Gastrocnemius medialis (tissue), 4 donors: ENCODE data around the gene APBA2. TPM values are rescaled to one million over a fixed set of nuclear protein-coding genes. Genes with fewer than 3 reads are reported as not detected.

Source experiments
- ATAC-seq, 2 donors: fragments of 150-250 bp; one replicate each; pipeline ENCODE4 v1.9.1; 2016
- DNase-seq, 2 donors: peaks; one replicate each; pipeline ENCODE4 v3.0.0-alpha.2; 2019
- H3K27ac ChIP-seq, 4 donors: fragments of 200-600 bp; sonication (generic); 1 replicate in 1 of 4; 2 replicates in 3 of 4; pipeline ENCODE4 v1.5.1; 2016 to 2018; ENCODE audit warnings: mild to moderate bottlenecking in 2 of 4, moderate library complexity in 1 of 4
- H3K27me3 ChIP-seq, 3 donors: fragments of 200-600 bp; sonication (generic) in 2 of 3; 1 replicate in 1 of 3; 2 replicates in 2 of 3; pipeline versions ENCODE4 v1.5.1 to v1.6.0; 2016 to 2019; ENCODE audit warnings: mild to moderate bottlenecking in 1 of 3, moderate library complexity in 1 of 3
- H3K36me3 ChIP-seq, 2 donors: fragments of 200-600 bp; sonication (generic) in 1 of 2; one replicate each; pipeline ENCODE4 v1.5.1; 2017 to 2018
- H3K4me1 ChIP-seq, 2 donors: fragments of 200-600 bp; sonication (generic) in 1 of 2; one replicate each; pipeline ENCODE4 v1.5.1; 2016 to 2017; ENCODE audit warnings: mild to moderate bottlenecking in 2 of 2
- H3K4me3 ChIP-seq, 4 donors: fragments of 200-600 bp; sonication (generic) in 3 of 4; 1 replicate in 1 of 4; 2 replicates in 3 of 4; pipeline ENCODE4 v1.5.1; 2016 to 2019; ENCODE audit warnings: mild to moderate bottlenecking in 2 of 4
- H3K9me3 ChIP-seq, 3 donors: fragments of 200-600 bp; sonication (generic) in 2 of 3; 1 replicate in 1 of 3; 2 replicates in 2 of 3; pipeline ENCODE4 v1.5.1; 2016 to 2019
- POLR2A ChIP-seq, 2 donors: fragments of 450-650 bp; IDR thresholded peaks; one replicate each; pipeline ENCODE4 v1.6.1; 2017; ENCODE audit warnings: antibody characterized with exemption in 2 of 2, mild to moderate bottlenecking in 2 of 2, moderate library complexity in 2 of 2
- in situ Hi-C, 4 donors: fragments of 200-750 bp; cut with MboI; loops; one replicate each; pipeline versions ENCODE4 v1.15.0 to v1.8.0; 2017; ENCODE audit warnings: low sequenced_read_pairs in 4 of 4
- intact Hi-C: fragments of 100-400 bp; cut with DNase I; formaldehyde crosslinking; loops from one replicate; pipeline ENCODE4 v1.15.1; 2023; ENCODE audit warnings: low total_unique reads
- total RNA-seq, 4 donors: library from RNA; depleted of rRNA; stranded (reverse); fragments of >200 nt; gene quantifications; one replicate each; pipeline versions ENCODE4 v1.1.0 to v1.2.3, GENCODE V29; 2016
- TF ChIP-seq, protein P1 (sequence below), 5 experiments: fragments of 450-650 bp in 3 of 5; fragments of 200-600 bp in 2 of 5; sonication (generic) in 2 of 5; IDR thresholded peaks in 4 of 5; conservative IDR thresholded peaks in 1 of 5; 1 replicate in 4 of 5; 2 replicates in 1 of 5; pipeline ENCODE4 v1.5.1; 2016 to 2019; ENCODE audit warnings: antibody characterized with exemption in 5 of 5, mild to moderate bottlenecking in 3 of 5, moderate library complexity in 3 of 5

APBA2 gene
- total RNA-seq, 4 donors from 2014 or later: 0.19 to 0.31 TPM; not detected in 2

DNA sequence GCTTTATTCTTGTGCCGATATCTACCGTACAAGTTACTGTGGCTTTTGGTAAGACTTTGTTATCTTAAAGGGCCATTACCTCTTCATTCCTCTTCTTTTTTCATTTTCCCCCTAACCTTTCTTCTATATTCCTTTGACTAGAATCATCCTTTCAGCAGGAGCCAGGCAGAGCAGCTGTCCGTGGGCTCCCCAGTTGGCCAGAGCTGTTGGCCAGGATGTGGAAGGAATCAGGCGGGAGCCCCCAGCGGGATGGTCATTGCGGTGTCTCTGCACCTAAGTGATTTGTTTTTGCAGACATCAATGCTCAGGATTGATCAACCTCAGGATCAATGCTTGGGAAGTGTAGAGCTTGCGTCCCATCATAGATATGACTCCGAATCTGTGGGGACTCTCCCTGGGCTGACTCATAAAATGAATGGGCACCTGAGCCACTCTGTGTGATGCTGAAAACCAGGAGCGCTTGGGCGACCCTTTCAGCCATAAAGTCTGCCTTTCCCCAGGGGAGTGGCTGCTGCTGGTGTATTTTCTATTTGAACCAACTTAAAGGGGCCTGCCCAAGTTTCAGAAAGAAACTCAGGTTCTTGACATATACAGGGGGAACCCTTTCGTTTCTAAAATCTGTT lies 21.7 kb downstream of the APBA2 start:
- no peak for TF ChIP-seq POLR2A (IDR thresholded peaks at IDR 0.05)
- TF ChIP-seq, protein P1, sequence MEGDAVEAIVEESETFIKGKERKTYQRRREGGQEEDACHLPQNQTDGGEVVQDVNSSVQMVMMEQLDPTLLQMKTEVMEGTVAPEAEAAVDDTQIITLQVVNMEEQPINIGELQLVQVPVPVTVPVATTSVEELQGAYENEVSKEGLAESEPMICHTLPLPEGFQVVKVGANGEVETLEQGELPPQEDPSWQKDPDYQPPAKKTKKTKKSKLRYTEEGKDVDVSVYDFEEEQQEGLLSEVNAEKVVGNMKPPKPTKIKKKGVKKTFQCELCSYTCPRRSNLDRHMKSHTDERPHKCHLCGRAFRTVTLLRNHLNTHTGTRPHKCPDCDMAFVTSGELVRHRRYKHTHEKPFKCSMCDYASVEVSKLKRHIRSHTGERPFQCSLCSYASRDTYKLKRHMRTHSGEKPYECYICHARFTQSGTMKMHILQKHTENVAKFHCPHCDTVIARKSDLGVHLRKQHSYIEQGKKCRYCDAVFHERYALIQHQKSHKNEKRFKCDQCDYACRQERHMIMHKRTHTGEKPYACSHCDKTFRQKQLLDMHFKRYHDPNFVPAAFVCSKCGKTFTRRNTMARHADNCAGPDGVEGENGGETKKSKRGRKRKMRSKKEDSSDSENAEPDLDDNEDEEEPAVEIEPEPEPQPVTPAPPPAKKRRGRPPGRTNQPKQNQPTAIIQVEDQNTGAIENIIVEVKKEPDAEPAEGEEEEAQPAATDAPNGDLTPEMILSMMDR (IDR thresholded peaks at IDR 0.05 in 4 of 5, conservative IDR thresholded peaks at IDR 0.05 in 1 of 5): no peak
- intact Hi-C loops (no loop called here), in situ Hi-C loops (no loop called here)
- Histone ChIP-seq H3K27me3 (peaks cover 0 to 2% (median 0%) of the 10 kb centered on the region in 3 donors), H3K9me3 (no peaks in the 10 kb centered on the region), H3K27ac (no peak overlapping the region), H3K4me1 (no peaks in the 10 kb centered on the region), H3K36me3 (no peaks in the 10 kb centered on the region), H3K4me3 (no peak overlapping the region)
- DNase-seq (no peak), ATAC-seq (no peak)

DNA sequence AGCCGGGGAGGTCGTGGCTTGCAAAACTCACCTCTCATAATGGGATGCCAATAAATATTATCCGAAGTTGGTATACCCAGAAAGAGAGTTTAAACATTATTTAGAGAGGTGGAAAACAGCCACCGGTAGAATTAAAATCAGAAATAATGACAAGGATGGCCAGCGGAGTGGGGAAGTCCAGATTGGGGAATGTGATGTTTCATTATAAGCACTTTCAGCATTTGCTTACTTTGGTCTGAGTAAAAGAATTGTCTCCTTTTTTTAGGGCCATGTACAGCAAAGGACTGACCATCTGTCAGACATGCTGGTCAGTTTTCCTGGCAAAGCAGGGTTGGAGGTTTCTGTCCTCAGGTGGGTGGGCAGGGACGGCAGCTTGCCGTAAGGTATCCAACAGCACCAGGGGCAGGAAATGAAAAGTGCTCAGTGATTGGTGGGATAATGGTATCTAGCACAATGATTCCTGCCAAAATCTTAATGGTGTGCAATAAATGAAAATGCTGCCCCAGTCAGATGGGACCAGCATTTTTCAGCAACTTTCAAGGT lies 24.3 kb downstream of the APBA2 start:
- H3K27ac ChIP-seq: no peak overlapping the region
- no peak for ATAC-seq
- no peaks in the 10 kb centered on the region for H3K27me3 ChIP-seq
- no peak for DNase-seq
- H3K36me3 ChIP-seq: no peaks in the 10 kb centered on the region
- no peaks in the 10 kb centered on the region for H3K4me1 ChIP-seq
- intact Hi-C loops: no loop called here
- H3K4me3 ChIP-seq: no peak overlapping the region
- in situ Hi-C loops: no loop called here
- TF ChIP-seq, protein P1 (IDR thresholded peaks at IDR 0.05 in 4 of 5, conservative IDR thresholded peaks at IDR 0.05 in 1 of 5): no peak
- no peak for TF ChIP-seq POLR2A (IDR thresholded peaks at IDR 0.05)
- no peaks in the 10 kb centered on the region for H3K9me3 ChIP-seq

DNA sequence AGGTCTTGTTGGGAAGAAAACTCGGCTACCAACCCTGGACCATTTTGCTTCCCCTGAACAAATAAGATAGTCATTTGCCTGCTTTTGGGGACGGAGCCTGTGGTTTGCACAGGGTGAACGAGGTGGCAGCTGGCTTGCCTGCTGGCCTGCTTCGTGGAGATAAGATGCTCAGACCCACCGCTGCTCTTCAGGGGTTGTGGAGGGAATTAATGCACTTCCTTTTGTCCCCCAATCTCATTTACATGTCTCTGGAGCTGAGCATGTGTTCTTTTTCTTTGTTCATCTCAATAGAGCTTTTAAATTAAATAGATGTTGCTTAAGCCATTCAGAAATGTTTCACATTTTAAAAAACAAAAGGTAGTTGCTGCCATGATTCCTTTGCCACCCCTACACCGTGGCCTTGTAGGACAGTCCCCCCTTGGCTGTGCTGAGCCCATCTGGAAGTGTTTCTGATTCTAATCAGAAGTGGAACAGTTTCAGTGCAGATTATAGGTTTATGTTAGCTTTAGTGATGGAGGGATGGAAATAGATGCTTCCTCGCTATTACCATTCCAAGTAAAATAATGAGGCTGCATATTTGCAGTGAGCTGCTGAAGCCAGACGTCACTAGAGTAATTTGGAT lies 25.6 kb downstream of the APBA2 start:
- no peak for ATAC-seq
- Histone ChIP-seq H3K9me3 (no peaks in the 10 kb centered on the region), H3K36me3 (no peaks in the 10 kb centered on the region), H3K27me3 (no peaks in the 10 kb centered on the region), H3K4me3 (no peak overlapping the region), H3K4me1 (no peaks in the 10 kb centered on the region), H3K27ac (no peak overlapping the region)
- no peak for DNase-seq
- TF ChIP-seq POLR2A (IDR thresholded peaks at IDR 0.05): no peak
- TF ChIP-seq, protein P1 (IDR thresholded peaks at IDR 0.05 in 4 of 5, conservative IDR thresholded peaks at IDR 0.05 in 1 of 5): no peak
- in situ Hi-C loops (no loop called here), intact Hi-C loops (no loop called here)

DNA sequence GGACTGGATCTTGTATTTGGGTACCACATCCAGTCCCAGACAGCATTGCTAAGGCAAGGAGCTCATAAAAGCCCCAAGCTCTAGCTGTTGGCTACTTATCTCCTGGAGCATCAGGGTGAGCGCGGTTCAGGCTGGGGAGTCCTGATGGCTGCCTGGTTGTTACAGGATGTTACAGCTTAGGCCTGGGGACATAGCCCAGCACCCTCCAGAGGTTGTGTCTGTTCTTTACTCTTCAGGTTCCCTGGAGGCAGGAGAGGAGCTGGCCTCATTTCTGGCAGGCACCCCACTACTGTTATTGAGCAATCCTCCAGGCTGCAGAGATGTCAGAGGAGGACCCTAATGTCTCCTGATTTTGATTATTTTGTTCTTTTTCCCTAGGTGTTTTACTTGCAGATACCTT lies 26.6 kb downstream of the APBA2 start:
- no peaks in the 10 kb centered on the region for H3K27me3 ChIP-seq
- no peak overlapping the region for H3K27ac ChIP-seq
- no peak for ATAC-seq
- no peaks in the 10 kb centered on the region for H3K9me3 ChIP-seq
- DNase-seq: no peak
- in situ Hi-C loops (no loop called here), intact Hi-C loops (no loop called here)
- no peaks in the 10 kb centered on the region for H3K36me3 ChIP-seq
- H3K4me3 ChIP-seq: no peak overlapping the region
- H3K4me1 ChIP-seq: no peaks in the 10 kb centered on the region
- TF ChIP-seq, protein P1 (IDR thresholded peaks at IDR 0.05 in 4 of 5, conservative IDR thresholded peaks at IDR 0.05 in 1 of 5): no peak
- TF ChIP-seq POLR2A (IDR thresholded peaks at IDR 0.05): no peak
